Putamen (tissue), 1 donor: Measurements from ENCODE around the gene NRAS.
A peak's percentile ranks its signal among the peaks of the same experiment; 100 is the strongest.

Experiments
- DNase-seq: peaks from one replicate; pipeline ENCODE4 v3.0.0-alpha.2; 2016; ENCODE audit warnings: low spot score

Gene NRAS

GRCh38 chr1:114676115-114676514, 40.5 kb downstream of the NRAS start:
- no peak for DNase-seq

- no peak for DNase-seq
Observed at GRCh38 chr1:114671939-114672275, 44.7 kb downstream of the NRAS start.

GRCh38 chr1:114671011-114671938, 45.3 kb downstream of the NRAS start:
- no peak for DNase-seq

- DNase-seq = peak; percentile 88
Observed at GRCh38 chr1:114670083-114671010, 46.2 kb downstream of the NRAS start.

- DNase-seq = no peak
Observed at GRCh38 chr1:114669562-114670082, 46.9 kb downstream of the NRAS start, which contains the start of gene DENND2C. DENND2C (minus strand) TSS chr1:114670049; CDS start chr1:114625984, 44,065 bp downstream.

GRCh38 chr1:114668784-114669561, 47.6 kb downstream of the NRAS start:
- DNase-seq = no peak

GRCh38 chr1:114668373-114668772, 48.2 kb downstream of the NRAS start:
- no peak for DNase-seq

GRCh38 chr1:114666954-114667353, 49.6 kb downstream of the NRAS start:
- no peak for DNase-seq

GRCh38 chr1:114660238-114660637, 56.3 kb downstream of the NRAS start:
- no peak for DNase-seq
